Endothelial cell of umbilical vein (primary cell): ENCODE measurements around the gene PGAM1.

Experiments used
- POLR2AphosphoS5 ChIP-seq: IDR thresholded peaks from 2 replicates; pipeline ENCODE4 v1.6.1; 2012; ENCODE audit warnings: low read depth, mild to moderate bottlenecking, control low read depth, low read length, moderate library complexity; ENCODE audit not compliant: insufficient read depth
- TF ChIP-seq, protein P1 (sequence below), 2 donors: IDR thresholded peaks; 1 replicate in 1 of 2; 2 replicates in 1 of 2; pipeline ENCODE4 v1.5.1; 2011; ENCODE audit warnings: low read length in 2 of 2, mild to moderate bottlenecking in 2 of 2, moderate library complexity in 2 of 2, control low read depth in 1 of 2, inconsistent platforms in 1 of 2, low read depth in 1 of 2; ENCODE audit not compliant: insufficient read depth in 1 of 2; ENCODE audit errors: extremely low read depth in 1 of 2

DNA sequence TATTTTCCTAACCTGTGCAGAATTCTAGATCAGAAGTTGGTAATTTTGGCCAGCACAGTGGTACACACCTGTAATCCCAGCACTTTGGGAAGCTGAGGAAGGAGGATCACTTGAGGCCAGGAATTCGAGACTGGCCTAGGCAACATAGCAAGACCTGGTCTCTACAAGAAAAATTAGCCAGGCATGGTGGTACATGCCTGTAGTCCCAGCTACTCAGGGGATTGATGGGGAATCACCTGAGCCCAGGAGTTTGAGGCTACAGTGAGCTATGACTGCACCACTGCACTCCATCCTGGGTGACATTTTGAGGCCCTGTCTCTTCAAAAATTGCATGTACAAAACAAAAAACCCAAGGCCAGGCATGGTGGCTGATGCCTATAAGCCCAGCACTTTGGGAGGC lies 8.6 kb downstream of the PGAM1 start:
- TF ChIP-seq POLR2AphosphoS5, result peak; percentile 37
- TF ChIP-seq, protein P1, sequence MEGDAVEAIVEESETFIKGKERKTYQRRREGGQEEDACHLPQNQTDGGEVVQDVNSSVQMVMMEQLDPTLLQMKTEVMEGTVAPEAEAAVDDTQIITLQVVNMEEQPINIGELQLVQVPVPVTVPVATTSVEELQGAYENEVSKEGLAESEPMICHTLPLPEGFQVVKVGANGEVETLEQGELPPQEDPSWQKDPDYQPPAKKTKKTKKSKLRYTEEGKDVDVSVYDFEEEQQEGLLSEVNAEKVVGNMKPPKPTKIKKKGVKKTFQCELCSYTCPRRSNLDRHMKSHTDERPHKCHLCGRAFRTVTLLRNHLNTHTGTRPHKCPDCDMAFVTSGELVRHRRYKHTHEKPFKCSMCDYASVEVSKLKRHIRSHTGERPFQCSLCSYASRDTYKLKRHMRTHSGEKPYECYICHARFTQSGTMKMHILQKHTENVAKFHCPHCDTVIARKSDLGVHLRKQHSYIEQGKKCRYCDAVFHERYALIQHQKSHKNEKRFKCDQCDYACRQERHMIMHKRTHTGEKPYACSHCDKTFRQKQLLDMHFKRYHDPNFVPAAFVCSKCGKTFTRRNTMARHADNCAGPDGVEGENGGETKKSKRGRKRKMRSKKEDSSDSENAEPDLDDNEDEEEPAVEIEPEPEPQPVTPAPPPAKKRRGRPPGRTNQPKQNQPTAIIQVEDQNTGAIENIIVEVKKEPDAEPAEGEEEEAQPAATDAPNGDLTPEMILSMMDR (IDR thresholded peaks at IDR 0.05; ENCODE audit: extremely low read depth in 1 of 2, insufficient read depth in 1 of 2, low read depth in 1 of 2, low read length in 2 of 2), result no peak
